GM19438 (cell line): ENCODE measurements around the gene PRDM16.

Experiments used
- ATAC-seq: cut with Tn5 transposase; IDR thresholded peaks from one replicate; pipeline ENCODE4 v1.9.1; 2021; ENCODE audit warnings: low read depth; ENCODE audit not compliant: unreplicated experiment

The PRDM16 gene

GRCh38 chr1:3217979-3218679 lies 149.1 kb downstream of the PRDM16 start:
- no peak for ATAC-seq

GRCh38 chr1:3219005-3219790 lies 150.2 kb downstream of the PRDM16 start:
- ATAC-seq, result no peak

- no peak for ATAC-seq
Observed at GRCh38 chr1:3219791-3220467, 150.9 kb downstream of the PRDM16 start.

GRCh38 chr1:3221112-3222041 lies 152.4 kb downstream of the PRDM16 start:
- no peak for ATAC-seq

GRCh38 chr1:3222042-3222692 lies 153.2 kb downstream of the PRDM16 start:
- ATAC-seq, result no peak

- no peak for ATAC-seq
Observed at GRCh38 chr1:3225661-3226060, 156.7 kb downstream of the PRDM16 start.

GRCh38 chr1:3226191-3226590 lies 157.2 kb downstream of the PRDM16 start:
- ATAC-seq, result no peak

GRCh38 chr1:3226701-3227350 lies 157.8 kb downstream of the PRDM16 start:
- no peak for ATAC-seq

GRCh38 chr1:3227351-3227704 lies 158.3 kb downstream of the PRDM16 start:
- ATAC-seq, result no peak

GRCh38 chr1:3227893-3228292 lies 158.9 kb downstream of the PRDM16 start:
- no peak for ATAC-seq

- ATAC-seq, result no peak
Observed at GRCh38 chr1:3229081-3229725, 160.2 kb downstream of the PRDM16 start.

- ATAC-seq, result no peak
Observed at GRCh38 chr1:3230553-3230952, 161.6 kb downstream of the PRDM16 start.

- ATAC-seq, result no peak
Observed at GRCh38 chr1:3231245-3231644, 162.2 kb downstream of the PRDM16 start.

- ATAC-seq, result no peak
Observed at GRCh38 chr1:3231826-3232225, 162.8 kb downstream of the PRDM16 start.

GRCh38 chr1:3233031-3233430 lies 164.0 kb downstream of the PRDM16 start:
- no peak for ATAC-seq

- no peak for ATAC-seq
Observed at GRCh38 chr1:3233551-3233950, 164.5 kb downstream of the PRDM16 start.

- ATAC-seq, result no peak
Observed at GRCh38 chr1:3234281-3234680, 165.3 kb downstream of the PRDM16 start.

- ATAC-seq, result no peak
Observed at GRCh38 chr1:3234956-3235355, 166.0 kb downstream of the PRDM16 start.

GRCh38 chr1:3235496-3235895 lies 166.5 kb downstream of the PRDM16 start:
- no peak for ATAC-seq
